GM19467 (cell line): Measurements from ENCODE around the gene ZNF577.

Experiments used
- ATAC-seq: cut with Tn5 transposase; IDR thresholded peaks from one replicate; pipeline ENCODE4 v1.9.1; 2021; ENCODE audit warnings: mild to moderate bottlenecking, moderate library complexity; ENCODE audit not compliant: unreplicated experiment

Gene ZNF577

DNA sequence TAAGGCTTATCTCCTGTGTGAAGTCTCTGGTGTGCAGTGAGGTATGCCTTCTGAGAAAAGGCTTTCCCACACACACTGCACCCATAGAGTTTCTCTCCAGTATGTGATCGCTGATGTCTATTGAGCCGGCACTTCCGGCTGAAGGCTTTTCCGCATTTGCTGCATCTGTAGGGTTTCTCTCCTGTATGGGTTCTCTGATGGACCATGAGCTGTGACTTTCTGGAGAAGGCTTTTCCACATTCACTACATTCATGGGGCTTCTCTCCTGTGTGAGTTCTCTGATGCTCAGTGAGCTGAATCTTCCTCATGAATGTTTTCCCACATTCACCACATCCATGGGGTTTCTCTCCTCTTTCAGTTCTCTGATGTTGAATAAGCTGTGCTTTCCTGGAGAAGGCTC lies 14.7 kb downstream of the ZNF577 start:
- no peak for ATAC-seq

GRCh38 chr19:51861870-51862622 lies 25.7 kb downstream of the ZNF577 start:
- ATAC-seq: no peak

DNA sequence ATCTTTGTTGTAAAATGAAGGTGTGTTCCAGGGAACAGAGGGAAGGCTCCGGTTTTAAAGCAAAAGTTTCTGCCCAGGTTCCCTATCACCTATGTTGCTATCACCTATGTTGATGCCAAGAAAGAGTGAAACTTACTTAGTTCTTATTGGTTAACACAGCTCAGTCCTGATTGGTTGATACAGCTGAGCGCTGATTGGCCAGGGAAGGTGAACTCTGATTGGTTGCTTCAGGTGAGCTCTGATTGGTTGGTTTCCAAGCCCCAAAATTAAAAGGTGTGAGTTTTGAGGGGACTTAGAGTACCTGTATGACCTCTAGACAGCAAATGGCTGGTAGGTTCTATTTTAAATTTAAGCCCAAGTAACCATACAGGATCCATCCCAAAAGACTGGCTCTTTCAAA lies 50.6 kb downstream of the ZNF577 start:
- no peak for ATAC-seq

- no peak for ATAC-seq
Measured at GRCh38 chr19:51830274-51830673, 57.5 kb downstream of the ZNF577 start.

DNA sequence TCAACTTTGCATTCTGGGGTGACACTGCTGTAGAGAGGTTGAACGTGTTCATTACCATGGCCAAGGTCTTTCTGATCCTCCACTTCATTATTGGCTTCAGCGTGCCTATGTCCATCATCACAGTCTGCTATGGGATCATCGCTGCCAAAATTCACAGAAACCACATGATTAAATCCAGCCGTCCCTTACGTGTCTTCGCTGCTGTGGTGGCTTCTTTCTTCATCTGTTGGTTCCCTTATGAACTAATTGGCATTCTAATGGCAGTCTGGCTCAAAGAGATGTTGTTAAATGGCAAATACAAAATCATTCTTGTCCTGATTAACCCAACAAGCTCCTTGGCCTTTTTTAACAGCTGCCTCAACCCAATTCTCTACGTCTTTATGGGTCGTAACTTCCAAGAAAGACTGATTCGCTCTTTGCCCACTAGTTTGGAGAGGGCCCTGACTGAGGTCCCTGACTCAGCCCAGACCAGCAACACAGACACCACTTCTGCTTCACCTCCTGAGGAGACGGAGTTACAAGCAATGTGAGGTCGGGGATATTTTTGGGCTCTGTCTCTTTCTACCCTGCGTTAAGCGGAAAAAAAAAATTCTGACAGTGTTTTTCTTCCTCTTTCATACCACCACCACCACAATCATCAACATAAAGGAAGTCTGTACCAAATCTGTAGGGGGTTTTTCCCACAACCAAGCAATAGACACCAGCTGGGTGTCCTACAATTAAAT lies 63.3 kb downstream of the ZNF577 start:
- no peak for ATAC-seq

DNA sequence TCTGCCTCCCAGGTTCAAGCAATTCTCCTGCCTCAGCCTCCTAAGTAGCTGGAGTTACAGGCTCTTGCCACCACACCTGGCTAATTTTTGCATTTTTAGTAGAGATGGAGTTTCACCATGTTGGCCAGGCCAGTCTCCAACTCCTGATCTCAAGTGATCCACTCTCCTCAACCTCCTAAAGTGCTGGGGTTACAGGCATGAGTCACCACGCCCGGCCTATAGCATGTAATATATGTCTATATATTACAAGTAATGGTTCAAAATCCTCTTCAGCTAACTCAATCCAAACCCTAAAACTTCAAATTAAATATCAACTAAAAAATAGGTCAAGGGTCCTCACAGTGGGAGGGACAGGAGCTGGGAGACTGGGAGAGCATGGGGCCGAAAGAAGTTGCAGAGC lies 64.8 kb downstream of the ZNF577 start:
- ATAC-seq: no peak

DNA sequence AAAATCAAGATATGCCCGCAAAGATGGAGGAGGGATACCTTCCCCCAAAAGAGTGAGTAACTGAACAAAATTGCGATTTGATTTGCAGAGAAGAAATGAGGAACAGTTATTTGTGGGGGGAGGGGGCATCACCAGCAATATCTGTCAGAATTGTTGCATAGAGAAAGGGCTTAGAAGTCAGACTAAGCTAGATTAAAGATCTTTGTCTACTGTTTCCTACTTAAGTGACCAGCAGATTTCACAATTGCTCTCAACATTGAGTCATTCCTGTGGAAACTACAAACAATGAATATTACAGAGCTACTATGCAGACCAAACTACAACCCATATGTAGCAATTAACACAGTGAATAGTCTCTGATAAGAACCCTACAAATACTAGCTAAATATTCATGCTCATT lies 65.4 kb downstream of the ZNF577 start:
- no peak for ATAC-seq

GRCh38 chr19:51821921-51822320 lies 65.8 kb downstream of the ZNF577 start:
- ATAC-seq: no peak

GRCh38 chr19:51821456-51821855 lies 66.3 kb downstream of the ZNF577 start:
- ATAC-seq: no peak
